Nephron (organoid): Measurements from ENCODE around the gene CSKMT.

ENCODE experiments used
- H3K27ac Mint-ChIP-seq, 3 experiments: 2 replicates each; pipeline ENCODE4 v1.8.0; 2020; ENCODE audit warnings: mixed read lengths in 3 of 3, mild to moderate bottlenecking in 2 of 3, moderate library complexity in 1 of 3
- H3K27me3 Mint-ChIP-seq: 2 replicates; pipeline ENCODE4 v1.8.0; 2021; ENCODE audit warnings: low read depth, mild to moderate bottlenecking, moderate library complexity, mixed read lengths
- H3K36me3 Mint-ChIP-seq: 2 replicates; pipeline ENCODE4 v1.8.0; 2020; ENCODE audit warnings: low read depth, mixed read lengths
- H3K4me1 Mint-ChIP-seq: 2 replicates; pipeline ENCODE4 v1.8.0; 2020; ENCODE audit warnings: mixed read lengths
- H3K4me3 Mint-ChIP-seq, 3 experiments: 2 replicates each; pipeline ENCODE4 v1.8.0; 2020; ENCODE audit warnings: mild to moderate bottlenecking in 3 of 3, mixed read lengths in 3 of 3, moderate library complexity in 2 of 3
- H3K9me3 Mint-ChIP-seq: 2 replicates; pipeline ENCODE4 v1.8.0; 2020; ENCODE audit warnings: mixed read lengths
- CTCF ChIP-seq, 3 experiments: fragments of 200-600 bp; sonication (generic); IDR thresholded peaks; one replicate each; pipeline ENCODE4 v1.5.0; 2021; ENCODE audit warnings: antibody characterized with exemption in 3 of 3; ENCODE audit not compliant: unreplicated experiment in 3 of 3

Gene CSKMT

GRCh38 chr11:62665599-62666258 lies 617 bp downstream of the CSKMT start:
- TF ChIP-seq CTCF (IDR thresholded peaks at IDR 0.05; ENCODE audit: unreplicated experiment in 3 of 3), result no peak
- peaks cover 18% of the 10 kb centered on the region for H3K4me1 Mint-ChIP-seq
- peak overlapping the region; percentile 96 to 99 (median 99) for H3K27ac Mint-ChIP-seq
- no peaks in the 10 kb centered on the region for H3K27me3 Mint-ChIP-seq
- H3K36me3 Mint-ChIP-seq, result peaks cover 17% of the 10 kb centered on the region
- H3K9me3 Mint-ChIP-seq, result no peaks in the 10 kb centered on the region
- peak overlapping the region; percentile 96 to 99 (median 99) for H3K4me3 Mint-ChIP-seq

- H3K27me3 Mint-ChIP-seq, result no peaks in the 10 kb centered on the region
Observed at GRCh38 chr11:62666259-62666926, 1.3 kb downstream of the CSKMT start.

GRCh38 chr11:62667460-62667859 lies 2.3 kb downstream of the CSKMT start:
- peak overlapping the region; percentile 96 to 99 (median 99) for H3K4me3 Mint-ChIP-seq

More at GRCh38 chr11:62666259-62666926, 1.3 kb downstream of the CSKMT start:
- TF ChIP-seq CTCF (IDR thresholded peaks at IDR 0.05; ENCODE audit: unreplicated experiment in 3 of 3), result no peak
- Mint-ChIP-seq H3K9me3 (no peaks in the 10 kb centered on the region), H3K4me3 (peak overlapping the region; percentile 96 to 99 (median 99)), H3K36me3 (peaks cover 18% of the 10 kb centered on the region), H3K4me1 (peaks cover 25% of the 10 kb centered on the region), H3K27ac (peak overlapping the region; percentile 96 to 99 (median 99))

GRCh38 chr11:62669420-62670161 lies 4.5 kb downstream of the CSKMT start:
- no peak for TF ChIP-seq CTCF (IDR thresholded peaks at IDR 0.05; ENCODE audit: unreplicated experiment in 3 of 3)
- peaks cover 35% of the 10 kb centered on the region for H3K4me1 Mint-ChIP-seq
- peaks cover 19% of the 10 kb centered on the region for H3K36me3 Mint-ChIP-seq
- no peaks in the 10 kb centered on the region for H3K27me3 Mint-ChIP-seq
- H3K27ac Mint-ChIP-seq, result peak overlapping the region; percentile 51 to 99 (median 98)
- H3K9me3 Mint-ChIP-seq, result no peaks in the 10 kb centered on the region
- H3K4me3 Mint-ChIP-seq, result peak overlapping the region; percentile 98 to 100 (median 100)

More at GRCh38 chr11:62667460-62667859, 2.3 kb downstream of the CSKMT start:
- H3K9me3 Mint-ChIP-seq, result no peaks in the 10 kb centered on the region
- peak overlapping the region; percentile 89 to 99 (median 96) for H3K27ac Mint-ChIP-seq
- H3K36me3 Mint-ChIP-seq, result peaks cover 20% of the 10 kb centered on the region
- H3K4me1 Mint-ChIP-seq, result peaks cover 35% of the 10 kb centered on the region
- no peaks in the 10 kb centered on the region for H3K27me3 Mint-ChIP-seq
- TF ChIP-seq CTCF (IDR thresholded peaks at IDR 0.05; ENCODE audit: unreplicated experiment in 3 of 3), result no peak

- peaks cover 35% of the 10 kb centered on the region for H3K4me1 Mint-ChIP-seq
- H3K4me3 Mint-ChIP-seq, result peak overlapping the region; percentile 98 to 100 (median 100)
- TF ChIP-seq CTCF (IDR thresholded peaks at IDR 0.05; ENCODE audit: unreplicated experiment in 3 of 3), result no peak
- H3K9me3 Mint-ChIP-seq, result no peaks in the 10 kb centered on the region
- peak overlapping the region; percentile 98 to 99 (median 99) for H3K27ac Mint-ChIP-seq
- H3K27me3 Mint-ChIP-seq, result no peaks in the 10 kb centered on the region
- peaks cover 28% of the 10 kb centered on the region for H3K36me3 Mint-ChIP-seq
Observed at GRCh38 chr11:62671236-62671607, 6.1 kb downstream of the CSKMT start.
